Suprapubic skin (tissue), 4 donors: Measurements from ENCODE around the gene RTKN. TPM values are rescaled to one million over a fixed set of nuclear protein-coding genes. Genes with fewer than 3 reads are reported as not detected.
"Not testable (repeated sequence)": the region's sequence is repeated elsewhere in the genome, so short reads cannot be mapped to it uniquely, and the experiment has no call there.

Source experiments
- DNase-seq, 2 donors: peaks; one replicate each; pipeline ENCODE4 v3.0.0-alpha.2; 2019; ENCODE audit warnings: low spot score in 2 of 2
- H3K27ac ChIP-seq: fragments of 200-600 bp; sonication (generic); one replicate; pipeline ENCODE4 v1.5.1; 2019
- H3K27me3 ChIP-seq: fragments of 200-600 bp; sonication (generic); one replicate; pipeline ENCODE4 v1.5.1; 2019
- H3K36me3 ChIP-seq: fragments of 200-600 bp; sonication (generic); one replicate; pipeline ENCODE4 v1.5.1; 2019
- H3K4me1 ChIP-seq: fragments of 200-600 bp; sonication (generic); one replicate; pipeline ENCODE4 v1.5.1; 2019
- H3K4me3 ChIP-seq: fragments of 200-600 bp; sonication (generic); one replicate; pipeline ENCODE4 v1.5.1; 2019; ENCODE audit warnings: mild to moderate bottlenecking
- H3K9me3 ChIP-seq: fragments of 200-600 bp; sonication (generic); one replicate; pipeline ENCODE4 v1.5.1; 2019
- CTCF ChIP-seq, 2 donors: fragments of 200-600 bp in 1 of 2; fragments of 450-650 bp in 1 of 2; sonication (generic) in 1 of 2; IDR thresholded peaks; one replicate each; pipeline ENCODE4 v1.5.1; 2016 to 2019; ENCODE audit warnings: antibody characterized with exemption in 2 of 2, mild to moderate bottlenecking in 1 of 2, moderate library complexity in 1 of 2
- EP300 ChIP-seq: sonication (generic); formaldehyde crosslinking; IDR thresholded peaks from one replicate; pipeline ENCODE4 v1.6.1; 2017; ENCODE audit warnings: antibody characterized with exemption
- POLR2A ChIP-seq, 2 donors: fragments of 450-650 bp; IDR thresholded peaks; one replicate each; pipeline ENCODE4 v1.6.1; 2017; ENCODE audit warnings: antibody characterized with exemption in 2 of 2, mild to moderate bottlenecking in 2 of 2, moderate library complexity in 2 of 2
- POLR2AphosphoS5 ChIP-seq, 3 donors: sonication (generic); formaldehyde crosslinking; IDR thresholded peaks; one replicate each; pipeline ENCODE4 v1.6.1; 2017; ENCODE audit warnings: antibody characterized with exemption in 3 of 3
- WGBS: methylation state at CpG from one replicate; pipeline ENCODE4 v1.1.5; 2018; 5-methylcytosine and 5-hydroxymethylcytosine counted together
- total RNA-seq, 4 donors: library from RNA; depleted of rRNA; stranded (reverse); fragments of >200 nt; gene quantifications; one replicate each; pipeline ENCODE4 v1.1.0, GENCODE V29; 2016

The RTKN gene
- total RNA-seq, 4 donors from 2014 or later, result 48.2 to 63.1 (median 56.7) TPM

GRCh38 chr2:74462786-74463105, 21.0 kb upstream of the RTKN start:
- 87% methylated on average over 4 of the region's 4 CpGs for WGBS
- Histone ChIP-seq H3K9me3 (no peaks in the 10 kb centered on the region), H3K4me3 (no peak overlapping the region), H3K4me1 (peaks cover 30% of the 10 kb centered on the region), H3K27ac (no peak overlapping the region), H3K36me3 (peaks cover 22% of the 10 kb centered on the region), H3K27me3 (no peaks in the 10 kb centered on the region)
- no peak for TF ChIP-seq CTCF (IDR thresholded peaks at IDR 0.05)
- TF ChIP-seq POLR2AphosphoS5 (IDR thresholded peaks at IDR 0.05), result no peak
- no peak for TF ChIP-seq POLR2A (IDR thresholded peaks at IDR 0.05)
- TF ChIP-seq EP300, result no peak
- no peak for DNase-seq

GRCh38 chr2:74462054-74462785, 20.5 kb upstream of the RTKN start:
- H3K9me3 ChIP-seq, result no peaks in the 10 kb centered on the region
- peaks cover 31% of the 10 kb centered on the region for H3K4me1 ChIP-seq
- no peak for DNase-seq
- H3K4me3 ChIP-seq, result no peak overlapping the region
- no peaks in the 10 kb centered on the region for H3K27me3 ChIP-seq
- TF ChIP-seq POLR2A (IDR thresholded peaks at IDR 0.05), result no peak
- no peak for TF ChIP-seq CTCF (IDR thresholded peaks at IDR 0.05)
- no peak for TF ChIP-seq EP300
- TF ChIP-seq POLR2AphosphoS5 (IDR thresholded peaks at IDR 0.05), result no peak
- H3K36me3 ChIP-seq, result peaks cover 22% of the 10 kb centered on the region
- H3K27ac ChIP-seq, result no peak overlapping the region
- WGBS, result 84% methylated on average over 16 of the region's 20 CpGs

GRCh38 chr2:74461187-74462053, 19.7 kb upstream of the RTKN start:
- no peaks in the 10 kb centered on the region for H3K27me3 ChIP-seq
- WGBS, result 93% methylated on average over 18 of the region's 27 CpGs
- no peak overlapping the region for H3K4me3 ChIP-seq
- no peak overlapping the region for H3K27ac ChIP-seq
- DNase-seq, result no peak
- peaks cover 22% of the 10 kb centered on the region for H3K36me3 ChIP-seq
- TF ChIP-seq POLR2A (IDR thresholded peaks at IDR 0.05) (no peak), EP300 (no peak), POLR2AphosphoS5 (IDR thresholded peaks at IDR 0.05) (no peak), CTCF (IDR thresholded peaks at IDR 0.05) (no peak)
- peaks cover 39% of the 10 kb centered on the region for H3K4me1 ChIP-seq
- H3K9me3 ChIP-seq, result no peaks in the 10 kb centered on the region

GRCh38 chr2:74460187-74460586, 18.4 kb upstream of the RTKN start:
- DNase-seq, H3K4me3 ChIP-seq, H3K9me3 ChIP-seq, H3K27ac ChIP-seq, H3K27me3 ChIP-seq: not testable (repeated sequence)
- H3K4me1 ChIP-seq, result peaks cover 47% of the 10 kb centered on the region
- WGBS, result 69% methylated on average over 8 of the region's 10 CpGs
- peaks cover 22% of the 10 kb centered on the region for H3K36me3 ChIP-seq

GRCh38 chr2:74459503-74460118, 17.9 kb upstream of the RTKN start:
- H3K4me3 ChIP-seq, result peak overlapping the region; percentile 61
- H3K4me1 ChIP-seq, result peaks cover 48% of the 10 kb centered on the region
- H3K36me3 ChIP-seq, result peaks cover 22% of the 10 kb centered on the region
- H3K27ac ChIP-seq, H3K9me3 ChIP-seq, H3K27me3 ChIP-seq, DNase-seq: not testable (repeated sequence)
- 72% methylated on average over 13 of the region's 13 CpGs for WGBS

- peak overlapping the region; percentile 77 for H3K27ac ChIP-seq
- peaks cover 45% of the 10 kb centered on the region for H3K4me1 ChIP-seq
- 0% methylated on average over 10 of the region's 10 CpGs for WGBS
- H3K9me3 ChIP-seq, result no peaks in the 10 kb centered on the region
- TF ChIP-seq POLR2AphosphoS5 (IDR thresholded peaks at IDR 0.05) (no peak), EP300 (no peak), CTCF (IDR thresholded peaks at IDR 0.05) (no peak), POLR2A (IDR thresholded peaks at IDR 0.05) (no peak)
- peaks cover 22% of the 10 kb centered on the region for H3K36me3 ChIP-seq
- peak overlapping the region; percentile 61 for H3K4me3 ChIP-seq
- H3K27me3 ChIP-seq, result no peaks in the 10 kb centered on the region
- DNase-seq, result no peak
These were observed 17.2 kb upstream of the RTKN start for GRCh38 chr2:74458938-74459363.
